Left colon (tissue), 2 donors: ENCODE data around the gene RPL31. TPM values are rescaled to one million over a fixed set of nuclear protein-coding genes. Genes with fewer than 3 reads are reported as not detected.
"Not testable (repeated sequence)": the region's sequence is repeated elsewhere in the genome, so short reads cannot be mapped to it uniquely, and the experiment has no call there.

ENCODE experiments used
- ATAC-seq: fragments of 200-7000 bp; cut with Tn5 transposase; one replicate; pipeline ENCODE4 v1.9.1; 2020; ENCODE audit warnings: mild to moderate bottlenecking, moderate library complexity
- DNase-seq, 2 donors: peaks; one replicate each; pipeline ENCODE4 v3.0.0-alpha.2; 2020
- intact Hi-C, 2 donors: fragments of 100-400 bp; cut with DNase I in 1 of 2; cut with micrococcal nuclease in 1 of 2; formaldehyde crosslinking; loops; one replicate each; pipeline versions ENCODE4 v1.11.2 to v1.14.0; 2022; cut with DNase I, micrococcal nuclease
- total RNA-seq, 2 donors: library from RNA; stranded (reverse); fragmentation: NEBNext Ultra II Directional; extraction: Animal tissue kit (Norgen Biotek cat#: 25700); gene quantifications; one replicate each; pipeline ENCODE4 v1.2.1, GENCODE V29; 2021
- donor health status: DM: no; HTN: no; CAD: no.
- donor health status: DM: yes; HTN: yes; CAD: no.

RPL31 gene
- total RNA-seq, 2 donors from 2014 or later = 1,084 to 1,104 TPM

DNA sequence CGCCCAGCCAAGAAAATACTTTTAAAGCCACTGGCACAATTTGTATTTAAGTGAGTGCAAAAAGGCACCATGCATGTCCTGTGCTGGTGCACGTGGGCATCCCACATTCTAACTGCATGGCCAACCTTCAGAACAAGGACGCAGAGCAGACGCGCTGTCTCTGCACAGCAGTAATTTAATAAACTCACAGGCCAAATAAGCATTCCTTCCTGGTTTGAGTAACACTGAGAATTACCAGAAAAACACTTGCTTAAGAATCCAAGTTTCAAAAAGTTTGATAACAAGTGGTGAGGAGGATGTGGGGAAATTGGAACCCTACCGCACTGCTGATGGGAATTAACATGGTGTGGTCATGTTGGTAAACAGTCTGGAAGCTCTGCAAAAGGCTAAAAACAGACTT is 38.7 kb downstream of the RPL31 start:
- DNase-seq = no peak
- intact Hi-C loops = no loop called here
- no peak for ATAC-seq

DNA sequence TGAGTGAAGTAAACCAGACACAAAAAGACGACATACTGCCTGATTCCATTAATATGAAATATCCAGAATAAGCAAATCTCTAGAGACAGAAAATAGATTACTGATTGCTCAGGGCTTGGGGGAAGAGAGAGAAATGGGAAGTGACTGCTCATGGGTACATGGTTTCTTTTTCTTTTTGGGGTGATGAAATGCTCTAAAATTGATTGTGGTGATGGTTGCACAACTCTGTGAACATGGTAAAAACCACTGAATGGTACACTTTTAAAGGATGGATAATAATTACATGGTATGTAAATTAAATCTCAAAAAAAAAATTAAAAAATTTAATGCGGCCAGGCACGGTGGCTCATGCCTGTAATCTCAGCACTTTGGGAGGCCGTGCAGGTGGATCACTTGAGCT is 39.3 kb downstream of the RPL31 start:
- DNase-seq (no peak), ATAC-seq (no peak)
- intact Hi-C loops = no loop called here

DNA sequence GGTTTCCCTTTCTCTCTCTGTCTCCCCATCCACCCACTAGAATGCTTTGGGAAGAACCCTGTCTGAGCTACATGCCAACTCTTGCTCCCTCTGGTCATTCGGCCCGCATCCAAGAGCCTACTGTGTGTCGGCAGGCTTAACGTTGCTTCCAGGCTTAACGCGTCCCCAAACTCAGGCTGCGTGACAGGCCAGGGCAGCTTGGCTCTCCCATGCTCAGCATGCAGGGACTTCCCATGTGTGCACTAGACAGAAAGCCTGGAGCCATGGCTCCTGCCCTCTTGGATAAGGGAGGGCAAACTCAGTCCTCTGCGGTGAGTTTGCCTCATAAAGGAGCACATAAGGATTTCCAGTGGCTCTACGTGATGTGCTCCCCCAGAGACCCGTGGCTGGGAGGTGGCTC is 43.2 kb downstream of the RPL31 start:
- DNase-seq (no peak), ATAC-seq (no peak)

DNA sequence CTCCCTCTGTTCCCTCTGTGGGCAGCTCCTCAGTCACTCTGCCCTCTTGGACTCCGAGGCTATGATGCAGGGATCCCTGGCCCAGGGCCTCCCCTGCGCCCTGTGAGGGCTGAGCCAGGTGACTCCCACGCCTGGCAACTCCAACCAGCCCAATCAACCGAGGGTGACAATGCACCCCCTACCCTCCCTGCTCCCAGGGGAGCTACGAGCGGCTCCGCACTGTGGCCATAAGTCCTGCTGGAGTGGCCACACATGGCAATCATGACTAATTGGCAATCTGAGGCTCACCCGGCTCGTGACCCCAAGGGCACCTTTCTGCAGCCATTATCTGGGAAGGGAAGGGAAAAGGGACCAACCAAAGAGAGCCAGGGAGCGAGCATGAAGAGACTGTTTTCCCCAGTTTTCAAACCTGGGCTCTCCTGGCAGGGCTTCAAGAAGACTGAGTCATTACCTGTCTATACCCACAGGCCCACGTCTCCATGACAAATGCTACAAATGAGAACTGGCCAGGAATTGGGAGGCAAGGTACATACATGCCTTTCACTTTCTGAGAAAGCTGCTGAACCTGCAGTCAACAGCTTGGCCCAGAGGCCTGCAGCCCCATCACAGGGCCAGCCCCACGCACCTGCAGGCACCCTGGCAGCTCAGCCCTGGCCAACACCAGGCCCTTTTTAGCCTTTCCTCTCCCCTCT is 45.1 kb downstream of the RPL31 start:
- ATAC-seq (no peak), DNase-seq (no peak)
- intact Hi-C loops = no loop called here

More for the DNA sequence above, 43.2 kb downstream of the RPL31 start:
- intact Hi-C loops = no loop called here

DNA sequence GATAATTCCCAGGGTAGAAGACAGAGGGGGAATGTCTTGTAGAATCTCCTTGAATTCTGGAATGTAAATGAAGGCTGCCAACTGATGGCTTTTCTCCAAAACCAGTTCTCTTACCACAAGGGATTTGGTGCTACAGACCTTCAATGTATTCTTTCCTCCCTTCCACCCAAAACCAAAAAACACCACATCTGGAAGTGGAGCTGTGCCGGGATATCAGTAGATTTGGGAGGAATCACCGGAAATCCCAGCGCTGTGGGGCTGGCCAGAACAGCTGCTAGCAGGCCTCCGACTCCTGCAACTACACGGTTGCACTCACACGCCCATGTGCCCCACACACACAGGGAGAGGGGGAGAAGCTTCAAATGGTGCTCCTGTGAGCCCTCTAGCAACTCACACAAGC is 45.7 kb downstream of the RPL31 start:
- intact Hi-C loops = no loop called here
- no peak for DNase-seq
- no peak for ATAC-seq

DNA sequence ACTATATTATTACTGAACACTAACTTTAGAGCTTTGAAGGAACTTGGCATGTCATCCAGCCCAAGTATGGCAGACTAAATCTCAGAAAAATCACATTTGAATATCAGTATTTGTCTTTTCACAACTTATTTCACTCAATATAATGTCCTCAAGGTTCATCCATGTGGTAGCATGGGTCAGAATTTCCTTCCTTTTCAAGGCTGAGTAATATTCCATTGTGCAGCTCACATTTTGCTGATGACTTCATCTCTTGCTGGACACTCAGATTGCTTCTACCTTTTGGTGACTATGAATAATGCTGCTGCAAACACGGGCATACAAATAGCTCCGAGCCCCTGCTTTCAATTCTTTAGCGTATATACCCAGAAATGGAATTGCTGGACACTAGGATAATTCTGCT is 46.7 kb downstream of the RPL31 start:
- intact Hi-C loops = no loop called here
- DNase-seq = no peak
- ATAC-seq = no peak

DNA sequence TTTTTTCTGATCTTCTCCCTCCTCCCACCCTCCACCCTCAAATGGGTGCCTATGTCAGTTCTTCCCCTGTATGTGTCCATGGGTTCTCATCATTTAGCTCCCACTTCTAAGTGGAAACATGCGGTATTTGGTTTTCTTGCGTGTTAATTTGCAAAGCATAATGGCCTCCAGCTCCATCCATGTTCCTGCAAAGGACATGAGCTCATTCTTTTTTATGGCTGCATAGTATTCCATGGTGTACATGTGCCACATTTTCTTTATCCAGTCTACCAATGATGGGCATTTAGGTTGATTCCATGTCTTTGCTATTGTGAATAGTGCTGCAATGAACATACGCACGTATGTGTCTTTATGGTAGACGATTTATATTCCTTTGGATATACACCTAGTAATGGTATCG is 48.8 kb downstream of the RPL31 start:
- DNase-seq, ATAC-seq, intact Hi-C loops: not testable (repeated sequence)

DNA sequence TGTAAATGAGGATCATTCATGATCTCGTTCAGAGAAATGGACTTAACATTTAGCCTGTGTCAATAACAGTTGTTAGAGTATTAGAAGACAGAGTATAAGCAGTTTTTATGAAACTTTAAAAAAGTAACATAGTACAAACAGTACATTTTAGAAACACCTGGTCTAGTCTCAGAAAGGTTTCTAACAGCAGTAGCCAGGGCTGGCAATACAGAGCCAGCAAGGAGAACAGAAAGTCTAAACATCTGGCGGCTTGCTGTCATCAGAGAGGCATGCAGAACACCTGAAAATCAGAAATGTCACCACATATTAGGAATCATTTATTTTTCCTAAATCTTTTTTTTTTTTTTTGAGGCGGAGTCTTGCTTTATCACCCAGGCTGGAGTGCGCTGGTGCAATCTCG is 50.1 kb downstream of the RPL31 start:
- DNase-seq = no peak

DNA sequence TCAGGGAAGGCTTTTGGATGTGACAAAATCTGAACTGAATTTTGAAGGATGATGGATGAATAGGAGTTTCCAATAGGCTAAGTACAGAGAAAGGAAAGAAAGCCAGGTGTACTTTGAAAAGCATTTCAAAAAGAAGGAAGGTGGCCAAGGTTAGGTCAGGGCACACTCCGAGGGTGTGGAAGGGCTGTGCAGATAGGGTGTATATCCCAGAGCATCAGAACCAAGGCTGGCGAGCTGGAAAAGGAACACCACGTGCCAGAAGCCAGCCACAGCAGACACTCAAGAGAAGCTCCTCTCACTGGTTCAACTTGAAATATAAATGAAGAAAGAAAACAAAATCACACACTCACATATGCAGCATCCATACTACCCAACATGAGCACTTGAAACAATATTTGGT is 51.0 kb downstream of the RPL31 start:
- DNase-seq = no peak
- ATAC-seq = no peak
- intact Hi-C loops = no loop called here

More for the DNA sequence above, 50.1 kb downstream of the RPL31 start:
- ATAC-seq = no peak
- intact Hi-C loops = no loop called here

Other genes with a start within 250 kb of the RPL31 start
- 10 to 100 TPM; 59.5 to 59.6 TPM for gene NPAS2, start 182.2 kb upstream of the RPL31 start, total RNA-seq
- 10 to 100 TPM; 16.1 to 37.3 TPM for gene TBC1D8, start 149.1 kb downstream of the RPL31 start, total RNA-seq